Activated naive CD4-positive, alpha-beta T cell treated with anti-CD3 and anti-CD28 coated beads for 36 hours (primary cell): ENCODE measurements around the gene NBEAL2. TPM values are rescaled to one million over a fixed set of nuclear protein-coding genes. Genes with fewer than 3 reads are reported as not detected.

ENCODE experiments used
- CTCF ChIA-PET: fragments of 350-600 bp; sonication (Branson Sonifier 250); formaldehyde crosslinking; loops from one replicate; lab custom pipeline; 2021; ENCODE audit warnings: antibody characterized with exemption; lab: Charles Lee
- DNase-seq: peaks from one replicate; pipeline ENCODE4 v3.0.0-alpha.2; 2020
- H3K27ac Mint-ChIP-seq: one replicate; pipeline ENCODE4 v1.8.0; 2021; ENCODE audit warnings: mild to moderate bottlenecking, mixed read lengths
- H3K27me3 Mint-ChIP-seq: one replicate; pipeline ENCODE4 v1.8.0; 2021; ENCODE audit warnings: low read depth, mixed read lengths
- H3K36me3 Mint-ChIP-seq: one replicate; pipeline ENCODE4 v1.8.0; 2021; ENCODE audit warnings: low read depth, mixed read lengths
- H3K4me1 Mint-ChIP-seq: one replicate; pipeline ENCODE4 v1.8.0; 2021; ENCODE audit warnings: low read depth, mixed read lengths
- H3K4me3 Mint-ChIP-seq: one replicate; pipeline ENCODE4 v1.8.0; 2021; ENCODE audit warnings: mild to moderate bottlenecking, moderate library complexity, mixed read lengths
- H3K9me3 Mint-ChIP-seq: one replicate; pipeline ENCODE4 v1.8.0; 2021; ENCODE audit warnings: mixed read lengths
- intact Hi-C: fragments of 100-400 bp; cut with micrococcal nuclease; formaldehyde crosslinking; loops from one replicate; pipeline ENCODE4 v1.15.1; 2023
- total RNA-seq, 2 experiments: library from RNA; stranded (reverse); gene quantifications; one replicate each; pipeline ENCODE4 v1.2.3, GENCODE V29; 2021

The NBEAL2 gene
- total RNA-seq, 2 experiments from 2014 or later, result 85.0 to 92.4 TPM

- H3K27me3 Mint-ChIP-seq, result no peaks in the 10 kb centered on the region
- peaks cover 81% of the 10 kb centered on the region for H3K4me1 Mint-ChIP-seq
- intact Hi-C loops, result no loop called here
- H3K9me3 Mint-ChIP-seq, result no peaks in the 10 kb centered on the region
- no peak for DNase-seq
- no peak overlapping the region for H3K4me3 Mint-ChIP-seq
- no peak overlapping the region for H3K27ac Mint-ChIP-seq
- CTCF ChIA-PET, result no interaction called here
- peaks cover 22% of the 10 kb centered on the region for H3K36me3 Mint-ChIP-seq
These were observed 10.6 kb upstream of the NBEAL2 start for GRCh38 chr3:46968783-46969428.

- H3K27ac Mint-ChIP-seq, result peak overlapping the region; percentile 20
- H3K27me3 Mint-ChIP-seq, result no peaks in the 10 kb centered on the region
- peaks cover 88% of the 10 kb centered on the region for H3K4me1 Mint-ChIP-seq
- DNase-seq, result no peak
- CTCF ChIA-PET, result interaction anchor here (0.7 to 1.1 kb wide), 2 partner anchors 10 to 135 kb away, joined by 3 to 4 read pairs; no protein-coding TSS in a partner anchor
- intact Hi-C loops, result loop anchor here (10.0 kb wide), 1 partner anchor 1214 kb away; the partner anchor contains the start of gene CDC25A
- no peaks in the 10 kb centered on the region for H3K9me3 Mint-ChIP-seq
- no peak overlapping the region for H3K4me3 Mint-ChIP-seq
- peaks cover 27% of the 10 kb centered on the region for H3K36me3 Mint-ChIP-seq
These were observed 8.9 kb upstream of the NBEAL2 start for GRCh38 chr3:46970391-46971091.

GRCh38 chr3:46971151-46971550, 8.3 kb upstream of the NBEAL2 start:
- Mint-ChIP-seq H3K4me1 (peaks cover 84% of the 10 kb centered on the region), H3K27me3 (no peaks in the 10 kb centered on the region), H3K4me3 (no peak overlapping the region), H3K9me3 (no peaks in the 10 kb centered on the region), H3K27ac (peak overlapping the region; percentile 55), H3K36me3 (peaks cover 24% of the 10 kb centered on the region)
- intact Hi-C loops, result loop anchor here (10.0 kb wide), 1 partner anchor 1214 kb away; the partner anchor contains the start of gene CDC25A
- no peak for DNase-seq
- CTCF ChIA-PET, result interaction anchor here (1.1 kb wide), 1 partner anchor 11 kb away, joined by 3 read pairs; no protein-coding TSS in a partner anchor

- Mint-ChIP-seq H3K27ac (peak overlapping the region; percentile 55), H3K27me3 (no peaks in the 10 kb centered on the region), H3K4me3 (no peak overlapping the region), H3K36me3 (peaks cover 26% of the 10 kb centered on the region), H3K4me1 (peaks cover 81% of the 10 kb centered on the region), H3K9me3 (no peaks in the 10 kb centered on the region)
- no peak for DNase-seq
- intact Hi-C loops, result loop anchor here (1.0 to 10.0 kb wide), 2 partner anchors 12 to 1213 kb away; partner anchors contain the start of gene CDC25A
- CTCF ChIA-PET, result no interaction called here
These were observed 7.7 kb upstream of the NBEAL2 start for GRCh38 chr3:46971742-46972141.

- H3K27me3 Mint-ChIP-seq, result no peaks in the 10 kb centered on the region
- no peak overlapping the region for H3K4me3 Mint-ChIP-seq
- H3K36me3 Mint-ChIP-seq, result peaks cover 26% of the 10 kb centered on the region
- peaks cover 81% of the 10 kb centered on the region for H3K4me1 Mint-ChIP-seq
- no peaks in the 10 kb centered on the region for H3K9me3 Mint-ChIP-seq
- CTCF ChIA-PET, result no interaction called here
- no peak for DNase-seq
- intact Hi-C loops, result loop anchor here (1.0 to 10.0 kb wide), 2 partner anchors 13 to 1212 kb away; partner anchors contain the start of gene CDC25A
- peak overlapping the region; percentile 59 for H3K27ac Mint-ChIP-seq
These were observed 7.1 kb upstream of the NBEAL2 start for GRCh38 chr3:46972396-46972795.

- Mint-ChIP-seq H3K4me1 (peaks cover 76% of the 10 kb centered on the region), H3K27ac (peak overlapping the region; percentile 46), H3K27me3 (no peaks in the 10 kb centered on the region), H3K36me3 (peaks cover 20% of the 10 kb centered on the region), H3K4me3 (peak overlapping the region; percentile 97), H3K9me3 (no peaks in the 10 kb centered on the region)
- intact Hi-C loops, result loop anchor here (5.0 to 10.0 kb wide), 4 partner anchors 58 to 1210 kb away; partner anchors contain the start of genes CDC25A, DHX30 and SMARCC1
- DNase-seq, result no peak
- CTCF ChIA-PET, result interaction anchor here (0.5 kb wide), 1 partner anchor 538 kb away, joined by 3 read pairs; no protein-coding TSS in a partner anchor
These were observed 4.9 kb upstream of the NBEAL2 start for GRCh38 chr3:46974421-46975171.

GRCh38 chr3:46976326-46977190, 2.9 kb upstream of the NBEAL2 start, which contains the start of gene CCDC12:
Gene CCDC12 (minus strand): TSS chr3:46976745. CDS start chr3:46976732, 13 bp downstream.
- Mint-ChIP-seq H3K27ac (peak within 1 kb of the TSS; percentile 97), H3K4me1 (peaks cover 69% of the 10 kb centered on the region), H3K4me3 (peak within 1 kb of the TSS; percentile 97), H3K36me3 (peaks cover 18% of the 10 kb centered on the region), H3K9me3 (no peaks in the 10 kb centered on the region), H3K27me3 (no peaks in the 10 kb centered on the region)
- peak; percentile 96 for DNase-seq
- intact Hi-C loops, result loop anchor here (1.0 to 10.0 kb wide), 5 partner anchors 17 to 1208 kb away; partner anchors contain the start of genes CDC25A, DHX30 and SMARCC1
- CTCF ChIA-PET, result no interaction called here

- intact Hi-C loops, result loop anchor here (2.0 to 10.0 kb wide), 7 partner anchors 54 to 1207 kb away; partner anchors contain the start of genes CDC25A, DHX30, KIF9 and KLHL18
- Mint-ChIP-seq H3K4me1 (peaks cover 64% of the 10 kb centered on the region), H3K36me3 (peaks cover 14% of the 10 kb centered on the region), H3K27me3 (no peaks in the 10 kb centered on the region), H3K27ac (peak overlapping the region; percentile 97), H3K9me3 (no peaks in the 10 kb centered on the region), H3K4me3 (peak overlapping the region; percentile 97)
- CTCF ChIA-PET, result no interaction called here
- DNase-seq, result no peak
These were observed 1.7 kb upstream of the NBEAL2 start for GRCh38 chr3:46977811-46978195.

GRCh38 chr3:46978381-46978780, 1.1 kb upstream of the NBEAL2 start:
- H3K27ac Mint-ChIP-seq, result peak overlapping the region; percentile 97
- no peaks in the 10 kb centered on the region for H3K9me3 Mint-ChIP-seq
- no peak for DNase-seq
- H3K4me3 Mint-ChIP-seq, result peak overlapping the region; percentile 97
- no peaks in the 10 kb centered on the region for H3K27me3 Mint-ChIP-seq
- intact Hi-C loops, result loop anchor here (2.0 to 10.0 kb wide), 7 partner anchors 54 to 1206 kb away; partner anchors contain the start of genes CDC25A, DHX30, KIF9 and KLHL18
- H3K36me3 Mint-ChIP-seq, result peaks cover 14% of the 10 kb centered on the region
- H3K4me1 Mint-ChIP-seq, result peaks cover 62% of the 10 kb centered on the region
- CTCF ChIA-PET, result interaction anchor here (0.6 to 1.0 kb wide), 3 partner anchors 20 to 228 kb away, joined by 3 to 4 read pairs (median 3); no protein-coding TSS in a partner anchor

GRCh38 chr3:46979958-46980497, 562 bp downstream of the NBEAL2 start:
- CTCF ChIA-PET, result interaction anchor here (0.6 to 2.4 kb wide), 2 partner anchors 19 to 30 kb away, joined by 3 to 8 read pairs; no protein-coding TSS in a partner anchor
- peaks cover 54% of the 10 kb centered on the region for H3K4me1 Mint-ChIP-seq
- H3K27ac Mint-ChIP-seq, result peak overlapping the region; percentile 59
- intact Hi-C loops, result loop anchor here (1.0 to 10.0 kb wide), 11 partner anchors 7 to 1205 kb away; partner anchors contain the start of genes ALS2CL, CDC25A, DHX30 and ELP6
- no peak for DNase-seq
- H3K9me3 Mint-ChIP-seq, result no peaks in the 10 kb centered on the region
- H3K36me3 Mint-ChIP-seq, result peaks cover 3% of the 10 kb centered on the region
- peak overlapping the region; percentile 81 for H3K4me3 Mint-ChIP-seq
- H3K27me3 Mint-ChIP-seq, result no peaks in the 10 kb centered on the region
